ENCODE measurements around the gene OR1L8.
"Not testable (repeated sequence)": the region's sequence is repeated elsewhere in the genome, so short reads cannot be mapped to it uniquely, and the experiment has no call there.

The OR1L8 gene

GRCh38 chr9:122552812-122553211 is 30.4 kb downstream of the OR1L8 start, which contains the start of gene OR1N2:
OR1N2 (plus strand) TSS chr9:122553112; CDS start chr9:122553212, 100 bp downstream.
- WGBS (ENCODE audit: extremely low coverage, insufficient coverage, low lambda C conversion rate): no CpG with 5 or more reads among the region's 2 CpGs
- H3K4ac ChIP-seq (ENCODE audit: low read depth, low read length): no peak within 1 kb of the TSS
- no peak within 1 kb of the TSS for H4K8ac ChIP-seq (ENCODE audit: low read depth, low read length)
- H3K23ac ChIP-seq (ENCODE audit: low read length): no peak within 1 kb of the TSS
- no peak within 1 kb of the TSS for H3K9ac ChIP-seq (ENCODE audit: low read length)
- H3K27ac ChIP-seq (ENCODE audit: low read depth, low read length): no peak within 1 kb of the TSS
- no peak within 1 kb of the TSS for H3K56ac ChIP-seq (ENCODE audit: low read length)
- H3K4me2 ChIP-seq (ENCODE audit: low read length): no peak within 1 kb of the TSS
- H3K4me1 ChIP-seq (ENCODE audit: control insufficient read depth, low read depth, low read length): no peaks in the 10 kb centered on the region
- no peaks in the 10 kb centered on the region for H3K79me2 ChIP-seq (ENCODE audit: control insufficient read depth, insufficient read depth, low read length)
- H2BK15ac ChIP-seq (replicated peaks; ENCODE audit: low read depth): no peak within 1 kb of the TSS
- H2BK120ac ChIP-seq (ENCODE audit: low read depth, low read length): no peak within 1 kb of the TSS
- no peak within 1 kb of the TSS for H4K5ac ChIP-seq (ENCODE audit: low read length)
- H3K79me1 ChIP-seq (ENCODE audit: low read length): no peaks in the 10 kb centered on the region
- no peak within 1 kb of the TSS for H2AK5ac ChIP-seq (ENCODE audit: low read length)
- H3K18ac ChIP-seq (ENCODE audit: low read length): no peak within 1 kb of the TSS
- no peak within 1 kb of the TSS for H3K4me3 ChIP-seq (ENCODE audit: low read length)
- no peaks in the 10 kb centered on the region for H3K36me3 ChIP-seq (ENCODE audit: control insufficient read depth, insufficient read depth, low read length)
- no peak for DNase-seq
- H2BK5ac ChIP-seq (ENCODE audit: low read length): no peak within 1 kb of the TSS
- no peaks in the 10 kb centered on the region for H3K27me3 ChIP-seq (ENCODE audit: insufficient read depth, low read length, poor library complexity)

GRCh38 chr9:122551371-122551770 is 31.8 kb downstream of the OR1L8 start:
- Histone ChIP-seq H2AK5ac (ENCODE audit: low read length) (no peak overlapping the region), H4K8ac (ENCODE audit: low read depth, low read length) (no peak overlapping the region), H3K79me1 (ENCODE audit: low read length) (no peaks in the 10 kb centered on the region), H3K56ac (ENCODE audit: low read length) (no peak overlapping the region), H3K4ac (ENCODE audit: low read depth, low read length) (no peak overlapping the region), H3K36me3 (ENCODE audit: control insufficient read depth, insufficient read depth, low read length) (no peaks in the 10 kb centered on the region), H2BK5ac (ENCODE audit: low read length) (no peak overlapping the region), H4K5ac (ENCODE audit: low read length) (no peak overlapping the region), H3K27me3 (ENCODE audit: insufficient read depth, low read length, poor library complexity) (no peaks in the 10 kb centered on the region), H2BK15ac (replicated peaks; ENCODE audit: low read depth) (no peak overlapping the region), H3K27ac (ENCODE audit: low read depth, low read length) (no peak overlapping the region), H3K18ac (ENCODE audit: low read length) (no peak overlapping the region), H3K9ac (ENCODE audit: low read length) (no peak overlapping the region), H3K23ac (ENCODE audit: low read length) (no peak overlapping the region), H3K4me3 (ENCODE audit: low read length) (no peak overlapping the region), H3K79me2 (ENCODE audit: control insufficient read depth, insufficient read depth, low read length) (no peaks in the 10 kb centered on the region), H2BK120ac (ENCODE audit: low read depth, low read length) (no peak overlapping the region), H3K4me1 (ENCODE audit: control insufficient read depth, low read depth, low read length) (no peaks in the 10 kb centered on the region), H3K4me2 (ENCODE audit: low read length) (no peak overlapping the region)
- no peak for DNase-seq
- WGBS (ENCODE audit: extremely low coverage, insufficient coverage, low lambda C conversion rate): no CpG with 5 or more reads among the region's 5 CpGs

- no peak overlapping the region for H3K27ac ChIP-seq (ENCODE audit: low read depth, low read length)
- H4K8ac ChIP-seq (ENCODE audit: low read depth, low read length): no peak overlapping the region
- no peak for DNase-seq
- no peak overlapping the region for H3K56ac ChIP-seq (ENCODE audit: low read length)
- H3K9ac ChIP-seq (ENCODE audit: low read length): no peak overlapping the region
- no peak overlapping the region for H2AK5ac ChIP-seq (ENCODE audit: low read length)
- no peak overlapping the region for H3K4me2 ChIP-seq (ENCODE audit: low read length)
- H4K5ac ChIP-seq (ENCODE audit: low read length): no peak overlapping the region
- no peak overlapping the region for H2BK5ac ChIP-seq (ENCODE audit: low read length)
- no peaks in the 10 kb centered on the region for H3K79me2 ChIP-seq (ENCODE audit: control insufficient read depth, insufficient read depth, low read length)
- H2BK120ac ChIP-seq (ENCODE audit: low read depth, low read length): no peak overlapping the region
- H2BK15ac ChIP-seq (replicated peaks; ENCODE audit: low read depth): no peak overlapping the region
- H3K18ac ChIP-seq (ENCODE audit: low read length): no peak overlapping the region
- no peak overlapping the region for H3K23ac ChIP-seq (ENCODE audit: low read length)
- H3K36me3 ChIP-seq (ENCODE audit: control insufficient read depth, insufficient read depth, low read length): no peaks in the 10 kb centered on the region
- H3K4me3 ChIP-seq (ENCODE audit: low read length): no peak overlapping the region
- H3K4me1 ChIP-seq (ENCODE audit: control insufficient read depth, low read depth, low read length): no peaks in the 10 kb centered on the region
- no peak overlapping the region for H3K4ac ChIP-seq (ENCODE audit: low read depth, low read length)
- no CpG with 5 or more reads among the region's 8 CpGs for WGBS (ENCODE audit: extremely low coverage, insufficient coverage, low lambda C conversion rate)
- H3K27me3 ChIP-seq (ENCODE audit: insufficient read depth, low read length, poor library complexity): no peaks in the 10 kb centered on the region
- H3K79me1 ChIP-seq (ENCODE audit: low read length): no peaks in the 10 kb centered on the region
Measured at GRCh38 chr9:122546196-122546595, 37.0 kb downstream of the OR1L8 start.

- no peak overlapping the region for H4K8ac ChIP-seq (ENCODE audit: low read depth, low read length)
Measured at GRCh38 chr9:122538757-122539156, 44.4 kb downstream of the OR1L8 start.

GRCh38 chr9:122537066-122537465 is 46.1 kb downstream of the OR1L8 start:
- H3K4me2 ChIP-seq (ENCODE audit: low read length); H2BK15ac ChIP-seq (replicated peaks; ENCODE audit: low read depth); H3K27me3 ChIP-seq (ENCODE audit: insufficient read depth, low read length, poor library complexity); H3K9ac ChIP-seq (ENCODE audit: low read length); H3K23ac ChIP-seq (ENCODE audit: low read length); H2AK5ac ChIP-seq (ENCODE audit: low read length); H4K5ac ChIP-seq (ENCODE audit: low read length); H2BK5ac ChIP-seq (ENCODE audit: low read length); H3K79me2 ChIP-seq (ENCODE audit: control insufficient read depth, insufficient read depth, low read length); H4K8ac ChIP-seq (ENCODE audit: low read depth, low read length); H3K4me1 ChIP-seq (ENCODE audit: control insufficient read depth, low read depth, low read length); H3K18ac ChIP-seq (ENCODE audit: low read length); H3K79me1 ChIP-seq (ENCODE audit: low read length); H3K36me3 ChIP-seq (ENCODE audit: control insufficient read depth, insufficient read depth, low read length); H3K4ac ChIP-seq (ENCODE audit: low read depth, low read length); H2BK120ac ChIP-seq (ENCODE audit: low read depth, low read length); H3K27ac ChIP-seq (ENCODE audit: low read depth, low read length); DNase-seq; H3K56ac ChIP-seq (ENCODE audit: low read length); H3K4me3 ChIP-seq (ENCODE audit: low read length): not testable (repeated sequence)
- WGBS (ENCODE audit: extremely low coverage, insufficient coverage, low lambda C conversion rate): no CpG with 5 or more reads among the region's 7 CpGs

More at GRCh38 chr9:122538757-122539156, 44.4 kb downstream of the OR1L8 start:
- no peak overlapping the region for H2BK5ac ChIP-seq (ENCODE audit: low read length)
- H4K5ac ChIP-seq (ENCODE audit: low read length): no peak overlapping the region
- H3K27me3 ChIP-seq (ENCODE audit: insufficient read depth, low read length, poor library complexity): no peaks in the 10 kb centered on the region
- WGBS (ENCODE audit: extremely low coverage, insufficient coverage, low lambda C conversion rate): no CpG with 5 or more reads among the region's 2 CpGs
- H3K4me1 ChIP-seq (ENCODE audit: control insufficient read depth, low read depth, low read length): no peaks in the 10 kb centered on the region
- no peak overlapping the region for H3K4ac ChIP-seq (ENCODE audit: low read depth, low read length)
- H3K36me3 ChIP-seq (ENCODE audit: control insufficient read depth, insufficient read depth, low read length): no peaks in the 10 kb centered on the region
- H3K79me2 ChIP-seq (ENCODE audit: control insufficient read depth, insufficient read depth, low read length): no peaks in the 10 kb centered on the region
- H3K9ac ChIP-seq (ENCODE audit: low read length): no peak overlapping the region
- no peak overlapping the region for H3K27ac ChIP-seq (ENCODE audit: low read depth, low read length)
- no peak overlapping the region for H3K56ac ChIP-seq (ENCODE audit: low read length)
- H3K18ac ChIP-seq (ENCODE audit: low read length): no peak overlapping the region
- no peak overlapping the region for H3K23ac ChIP-seq (ENCODE audit: low read length)
- H2BK120ac ChIP-seq (ENCODE audit: low read depth, low read length): no peak overlapping the region
- H2BK15ac ChIP-seq (replicated peaks; ENCODE audit: low read depth): no peak overlapping the region
- no peak overlapping the region for H3K4me3 ChIP-seq (ENCODE audit: low read length)
- H2AK5ac ChIP-seq (ENCODE audit: low read length): no peak overlapping the region
- no peaks in the 10 kb centered on the region for H3K79me1 ChIP-seq (ENCODE audit: low read length)
- H3K4me2 ChIP-seq (ENCODE audit: low read length): no peak overlapping the region
- no peak for DNase-seq

- Histone ChIP-seq H3K27ac (ENCODE audit: low read depth, low read length) (no peak overlapping the region), H3K56ac (ENCODE audit: low read length) (no peak overlapping the region), H3K23ac (ENCODE audit: low read length) (no peak overlapping the region), H4K8ac (ENCODE audit: low read depth, low read length) (no peak overlapping the region), H3K4me1 (ENCODE audit: control insufficient read depth, low read depth, low read length) (no peaks in the 10 kb centered on the region), H2BK120ac (ENCODE audit: low read depth, low read length) (no peak overlapping the region), H2BK5ac (ENCODE audit: low read length) (no peak overlapping the region), H2BK15ac (replicated peaks; ENCODE audit: low read depth) (no peak overlapping the region), H3K79me2 (ENCODE audit: control insufficient read depth, insufficient read depth, low read length) (no peaks in the 10 kb centered on the region), H4K5ac (ENCODE audit: low read length) (no peak overlapping the region), H3K9ac (ENCODE audit: low read length) (no peak overlapping the region), H3K27me3 (ENCODE audit: insufficient read depth, low read length, poor library complexity) (no peaks in the 10 kb centered on the region), H3K18ac (ENCODE audit: low read length) (no peak overlapping the region), H3K4ac (ENCODE audit: low read depth, low read length) (no peak overlapping the region), H3K36me3 (ENCODE audit: control insufficient read depth, insufficient read depth, low read length) (no peaks in the 10 kb centered on the region), H2AK5ac (ENCODE audit: low read length) (no peak overlapping the region), H3K79me1 (ENCODE audit: low read length) (no peaks in the 10 kb centered on the region), H3K4me3 (ENCODE audit: low read length) (no peak overlapping the region), H3K4me2 (ENCODE audit: low read length) (no peak overlapping the region)
- no CpG with 5 or more reads among the region's 1 CpG for WGBS (ENCODE audit: extremely low coverage, insufficient coverage, low lambda C conversion rate)
- DNase-seq: no peak
Measured at GRCh38 chr9:122536134-122536533, 47.0 kb downstream of the OR1L8 start.

Measured in mesendoderm (in vitro differentiated cells).